Mucosa of descending colon (tissue), 3 donors: ENCODE results near the gene AVEN. TPM values are rescaled to one million over a fixed set of nuclear protein-coding genes. Genes with fewer than 3 reads are reported as not detected.
"Not testable (repeated sequence)": the region's sequence is repeated elsewhere in the genome, so short reads cannot be mapped to it uniquely, and the experiment has no call there.

Experiments used
- ATAC-seq: fragments of 200-7000 bp; cut with Tn5 transposase; one replicate; pipeline ENCODE4 v1.9.1; 2020; ENCODE audit warnings: mild to moderate bottlenecking, moderate library complexity
- DNase-seq, 3 donors: peaks; one replicate each; pipeline ENCODE4 v3.0.0-alpha.2; 2020
- H3K36me3 ChIP-seq: fragments of 200-600 bp; one replicate; pipeline ENCODE4 v1.8.0; 2021; ENCODE audit warnings: low read depth, mild to moderate bottlenecking
- H3K4me1 ChIP-seq: fragments of 200-600 bp; one replicate; pipeline ENCODE4 v1.8.0; 2021; ENCODE audit warnings: low read depth, mild to moderate bottlenecking
- H3K4me3 ChIP-seq: fragments of 200-600 bp; one replicate; pipeline ENCODE4 v1.8.0; 2021; ENCODE audit warnings: mild to moderate bottlenecking
- H3K9me3 ChIP-seq: fragments of 200-600 bp; one replicate; pipeline ENCODE4 v1.8.0; 2021; ENCODE audit warnings: mild to moderate bottlenecking
- CTCF ChIP-seq: fragments of 200-600 bp; IDR thresholded peaks from one replicate; pipeline ENCODE4 v1.8.0; 2022; ENCODE audit warnings: antibody characterized with exemption, mild to moderate bottlenecking
- intact Hi-C, 2 donors: fragments of 100-400 bp; cut with DNase I in 1 of 2; cut with micrococcal nuclease in 1 of 2; formaldehyde crosslinking; loops; one replicate each; pipeline versions ENCODE4 v1.11.0 to v1.11.1; 2022; cut with DNase I, micrococcal nuclease
- total RNA-seq, 3 donors: library from RNA; stranded (reverse); fragmentation: NEBNext Ultra II Directional in 2 of 3; extraction: Animal tissue kit (Norgen Biotek cat#: 25700) in 2 of 3; gene quantifications; one replicate each; pipeline versions ENCODE4 v1.2.1 to v1.2.4, GENCODE V29; 2021 to 2023
- donor health status: DM: no; HTN: no; CAD: no; lungs with moderate emphysema.
- donor health status: DM: no; HTN: no; CAD: no.
- donor health status: DM: no; HTN: yes; CAD: no.

Gene AVEN
- total RNA-seq, 3 donors from 2014 or later, result 9.5 to 16.3 (median 11.9) TPM

DNA sequence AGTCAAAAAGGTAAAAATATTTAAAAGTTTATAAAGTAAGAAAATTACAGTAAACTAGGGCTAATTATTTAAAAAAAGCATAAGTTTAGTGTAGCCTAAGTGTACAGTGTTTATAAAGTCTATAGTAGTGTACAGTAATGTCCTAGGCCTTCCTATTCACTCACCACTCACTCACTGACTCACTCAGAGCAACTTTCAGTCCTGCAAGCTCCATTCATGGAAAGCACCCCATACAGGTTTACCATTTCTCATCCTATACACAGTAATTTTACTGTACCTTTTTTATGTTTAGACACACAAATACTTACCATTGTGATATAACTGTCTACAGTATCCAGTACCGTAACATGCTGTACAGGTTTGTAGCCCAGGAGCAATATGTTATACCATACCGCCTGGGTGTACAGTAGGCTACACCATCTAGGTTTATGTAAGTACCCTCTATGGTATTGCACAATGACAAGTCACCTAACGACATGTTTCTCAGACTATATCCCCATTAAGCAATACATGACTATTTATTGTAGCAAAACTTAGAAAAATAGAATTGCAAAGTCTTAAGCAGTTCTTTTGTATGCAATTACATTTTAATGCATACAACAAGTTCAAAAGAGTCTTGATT, 19.5 kb downstream of the AVEN start:
- intact Hi-C loops, result no loop called here
- H3K9me3 ChIP-seq, result no peaks in the 10 kb centered on the region
- ATAC-seq (no peak), DNase-seq (no peak)
- no peak for TF ChIP-seq CTCF
- H3K4me3 ChIP-seq, result no peak overlapping the region
- no peaks in the 10 kb centered on the region for H3K36me3 ChIP-seq
- H3K4me1 ChIP-seq, result no peaks in the 10 kb centered on the region

GRCh38 chr15:34018738-34019137, 20.3 kb downstream of the AVEN start:
- H3K36me3 ChIP-seq, H3K4me3 ChIP-seq, H3K9me3 ChIP-seq, H3K4me1 ChIP-seq, intact Hi-C loops, ATAC-seq, DNase-seq: not testable (repeated sequence)

DNA sequence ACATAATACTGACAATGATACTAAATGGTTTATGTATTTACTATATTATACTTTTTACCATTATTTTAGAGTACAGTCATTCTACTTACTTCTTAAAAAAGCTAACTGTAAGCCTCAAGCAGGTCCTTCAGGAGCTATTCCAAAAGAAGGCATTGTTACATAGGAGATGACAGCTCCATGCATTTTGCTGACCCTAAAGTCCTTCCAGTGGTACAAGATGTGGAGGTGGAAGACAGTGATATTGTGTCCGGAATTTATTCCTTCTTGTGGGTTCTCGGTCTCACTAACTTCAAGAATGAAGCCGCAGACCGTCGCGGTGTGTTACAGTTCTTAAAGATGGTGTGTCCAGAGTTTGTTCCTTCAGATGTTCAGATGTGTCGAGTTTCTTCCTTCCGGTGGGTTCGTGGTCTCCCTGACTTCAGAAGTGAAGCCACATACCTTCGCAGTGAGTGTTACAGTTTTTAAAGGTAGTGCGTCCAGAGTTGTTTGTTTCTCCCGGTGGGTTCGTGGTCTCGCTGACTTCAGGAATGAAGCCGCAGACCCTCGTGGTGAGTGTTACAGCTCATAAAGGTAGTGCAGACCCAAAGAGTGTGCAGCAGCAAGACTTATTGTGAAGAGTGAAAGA, 20.9 kb downstream of the AVEN start:
- DNase-seq (peak in 1 of 3 donors; percentile 7), ATAC-seq (no peak)
- no peak overlapping the region for H3K4me3 ChIP-seq
- no peaks in the 10 kb centered on the region for H3K36me3 ChIP-seq
- TF ChIP-seq CTCF, result no peak
- no peaks in the 10 kb centered on the region for H3K4me1 ChIP-seq
- intact Hi-C loops, result no loop called here
- no peaks in the 10 kb centered on the region for H3K9me3 ChIP-seq

- ATAC-seq (no peak), DNase-seq (no peak)
- Histone ChIP-seq H3K4me3 (no peak overlapping the region), H3K4me1 (no peaks in the 10 kb centered on the region), H3K9me3 (no peaks in the 10 kb centered on the region), H3K36me3 (no peaks in the 10 kb centered on the region)
- no peak for TF ChIP-seq CTCF
- intact Hi-C loops, result no loop called here
Measured at GRCh38 chr15:34014556-34014955, 24.4 kb downstream of the AVEN start.

DNA sequence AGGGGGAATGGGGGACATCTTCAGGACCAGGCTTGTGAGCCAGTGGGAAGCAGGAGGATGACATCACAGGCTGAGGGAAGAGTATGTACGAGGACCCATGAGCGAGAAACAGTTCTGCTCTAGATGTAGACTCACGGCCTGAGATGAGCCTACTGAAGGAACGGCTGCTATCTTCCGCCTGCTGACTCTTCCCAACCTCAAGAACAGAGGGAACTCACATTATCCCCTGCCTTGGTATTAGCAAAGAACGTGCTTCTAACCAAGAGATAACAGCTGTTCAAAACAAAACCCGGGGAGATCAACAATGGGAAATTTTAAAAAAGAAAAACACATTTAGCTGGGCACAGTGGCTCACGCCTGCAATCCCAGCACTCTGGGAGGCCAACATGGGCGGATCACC, 25.3 kb downstream of the AVEN start:
- Histone ChIP-seq H3K4me1 (no peaks in the 10 kb centered on the region), H3K4me3 (no peak overlapping the region), H3K36me3 (no peaks in the 10 kb centered on the region), H3K9me3 (no peaks in the 10 kb centered on the region)
- DNase-seq, result no peak
- ATAC-seq, result no peak
- TF ChIP-seq CTCF, result no peak
- intact Hi-C loops, result no loop called here

DNA sequence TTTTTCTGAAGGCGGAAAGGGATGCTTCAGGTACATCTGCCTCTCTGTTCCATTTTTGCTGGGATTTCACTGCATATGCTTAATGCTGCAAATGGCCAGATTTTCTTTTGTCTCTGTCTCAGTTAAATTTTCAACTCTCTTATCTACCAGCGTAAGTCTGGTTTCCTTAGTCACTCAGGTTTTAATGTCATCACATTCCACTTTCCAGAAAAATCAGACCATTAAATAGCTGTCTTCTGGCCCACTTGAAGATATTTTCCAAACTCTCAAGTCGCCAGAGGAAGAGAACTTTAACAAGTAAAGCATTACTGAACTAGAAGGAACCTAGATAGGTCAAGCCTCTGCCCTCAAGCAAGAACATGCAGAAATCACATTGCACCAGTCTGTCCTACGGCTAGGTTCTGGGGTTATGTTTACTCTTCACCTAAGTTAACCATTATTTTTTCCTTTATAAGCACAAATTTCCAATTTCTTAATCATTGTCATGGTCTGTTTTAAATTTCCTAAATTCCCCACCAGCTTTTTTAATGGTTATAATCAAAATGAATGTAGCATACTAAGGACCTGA, 26.5 kb downstream of the AVEN start:
- no peak for DNase-seq
- TF ChIP-seq CTCF, result no peak
- no peaks in the 10 kb centered on the region for H3K36me3 ChIP-seq
- no peak for ATAC-seq
- intact Hi-C loops, result no loop called here
- H3K4me3 ChIP-seq, result no peak overlapping the region
- no peaks in the 10 kb centered on the region for H3K4me1 ChIP-seq
- H3K9me3 ChIP-seq, result no peaks in the 10 kb centered on the region
